ENCODE measurements around the gene GPR18.

GPR18 gene

GRCh38 chr13:99258210-99258860 lies at the start of gene GPR18:
Gene GPR18 (minus strand): TSS chr13:99258379. CDS start chr13:99255872, 2,507 bp downstream.
- no peak for DNase-seq (ENCODE audit: low read depth in 3 of 3)

DNA sequence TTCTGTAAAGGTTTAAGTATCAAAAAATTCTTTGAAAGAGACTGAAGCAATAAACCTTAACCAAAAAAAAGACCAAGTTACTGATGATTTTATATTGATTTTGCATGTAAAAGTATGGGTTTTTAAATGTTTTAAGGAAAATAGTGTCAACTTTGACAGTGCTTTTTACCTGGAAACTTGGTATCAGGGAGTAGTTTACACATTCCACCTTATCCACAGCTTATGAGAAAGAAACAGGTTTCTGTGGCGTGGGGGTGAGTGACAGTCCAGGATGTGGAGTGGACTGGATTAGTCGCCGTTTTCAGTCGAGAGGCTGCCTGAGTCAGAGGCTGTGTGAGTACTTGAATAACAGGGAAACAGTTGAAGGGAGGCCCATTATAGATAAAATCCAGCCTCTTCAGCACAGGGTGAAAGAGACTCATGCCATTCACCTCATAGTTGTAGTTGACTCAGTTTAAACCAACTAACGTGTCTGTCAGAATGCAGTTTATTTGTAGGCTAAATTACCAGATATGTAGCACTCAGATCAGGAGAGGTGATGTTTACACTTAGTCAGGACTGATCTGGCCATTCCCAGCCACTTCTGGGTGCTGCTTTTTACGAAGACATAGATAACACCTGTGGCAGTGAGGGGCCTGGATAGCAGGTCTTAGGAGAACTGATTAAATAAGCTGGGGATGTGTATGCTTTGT lies 49.6 kb upstream of the GPR18 start:
- DNase-seq (ENCODE audit: low read depth in 3 of 3), result peak; percentile 70 to 84 (median 73)

GRCh38 chr13:99307247-99307646 lies 49.1 kb upstream of the GPR18 start, which contains the start of gene GPR183:
Gene GPR183 (minus strand): TSS chr13:99307399. CDS start chr13:99296145, 11,254 bp downstream.
- no peak for DNase-seq (ENCODE audit: low read depth in 3 of 3)

GRCh38 chr13:99305566-99305965 lies 47.4 kb upstream of the GPR18 start:
- no peak for DNase-seq (ENCODE audit: low read depth in 3 of 3)

DNA sequence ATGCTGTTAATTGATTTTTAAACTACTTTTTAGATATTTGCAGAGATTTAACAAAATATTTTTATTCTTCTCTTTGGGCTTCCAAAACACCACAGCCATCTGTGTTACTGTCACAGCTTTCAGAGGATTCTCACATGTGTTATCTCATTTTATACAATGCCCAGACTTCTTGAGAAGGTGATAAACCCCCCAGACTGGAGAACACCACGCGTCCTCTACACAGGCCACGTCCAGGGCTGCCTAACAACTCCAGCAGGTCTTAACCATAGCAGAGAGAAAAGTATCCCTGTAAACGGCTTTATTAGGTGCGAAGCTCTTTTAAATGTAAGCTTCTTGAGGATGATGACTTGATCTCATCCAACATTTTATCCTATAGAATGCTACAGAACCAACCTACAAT lies 47.0 kb upstream of the GPR18 start:
- no peak for DNase-seq (ENCODE audit: low read depth in 3 of 3)

- DNase-seq (ENCODE audit: low read depth in 3 of 3), result no peak
These were observed 46.4 kb upstream of the GPR18 start for GRCh38 chr13:99304541-99304940.

DNA sequence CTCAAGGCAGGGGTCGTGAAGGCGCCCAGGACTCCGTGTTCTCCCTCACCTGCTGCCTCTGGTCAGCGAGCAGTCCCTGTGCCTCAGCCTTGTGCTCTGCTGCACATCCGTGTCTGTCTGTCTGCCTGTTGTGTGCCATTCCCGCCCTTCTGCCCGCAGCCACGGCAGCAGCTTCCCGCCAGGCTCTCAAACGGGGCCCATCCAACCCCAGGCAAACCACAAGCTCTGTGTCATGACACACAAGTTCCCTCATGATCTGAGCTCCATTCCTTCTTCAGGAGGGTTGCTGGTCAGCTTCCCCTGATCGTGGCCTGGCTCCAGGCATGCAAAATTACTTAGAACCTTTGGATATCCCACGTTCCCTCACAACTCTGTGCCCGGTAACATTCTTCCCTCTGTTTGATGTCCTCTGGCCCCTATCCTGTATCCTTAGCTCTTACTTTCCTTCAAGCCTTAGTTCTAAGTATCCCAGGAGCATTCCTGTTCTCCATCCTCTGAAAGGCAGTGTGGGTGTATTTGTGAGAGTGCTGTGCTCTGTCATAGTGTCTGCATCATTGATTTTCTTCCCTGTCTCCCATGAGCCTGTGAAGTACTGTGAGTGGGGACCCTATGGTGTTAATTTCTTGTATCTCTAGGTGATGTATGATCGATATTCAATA lies 45.8 kb upstream of the GPR18 start:
- DNase-seq (ENCODE audit: low read depth in 3 of 3), result peak; percentile 47 to 67 (median 58)

DNA sequence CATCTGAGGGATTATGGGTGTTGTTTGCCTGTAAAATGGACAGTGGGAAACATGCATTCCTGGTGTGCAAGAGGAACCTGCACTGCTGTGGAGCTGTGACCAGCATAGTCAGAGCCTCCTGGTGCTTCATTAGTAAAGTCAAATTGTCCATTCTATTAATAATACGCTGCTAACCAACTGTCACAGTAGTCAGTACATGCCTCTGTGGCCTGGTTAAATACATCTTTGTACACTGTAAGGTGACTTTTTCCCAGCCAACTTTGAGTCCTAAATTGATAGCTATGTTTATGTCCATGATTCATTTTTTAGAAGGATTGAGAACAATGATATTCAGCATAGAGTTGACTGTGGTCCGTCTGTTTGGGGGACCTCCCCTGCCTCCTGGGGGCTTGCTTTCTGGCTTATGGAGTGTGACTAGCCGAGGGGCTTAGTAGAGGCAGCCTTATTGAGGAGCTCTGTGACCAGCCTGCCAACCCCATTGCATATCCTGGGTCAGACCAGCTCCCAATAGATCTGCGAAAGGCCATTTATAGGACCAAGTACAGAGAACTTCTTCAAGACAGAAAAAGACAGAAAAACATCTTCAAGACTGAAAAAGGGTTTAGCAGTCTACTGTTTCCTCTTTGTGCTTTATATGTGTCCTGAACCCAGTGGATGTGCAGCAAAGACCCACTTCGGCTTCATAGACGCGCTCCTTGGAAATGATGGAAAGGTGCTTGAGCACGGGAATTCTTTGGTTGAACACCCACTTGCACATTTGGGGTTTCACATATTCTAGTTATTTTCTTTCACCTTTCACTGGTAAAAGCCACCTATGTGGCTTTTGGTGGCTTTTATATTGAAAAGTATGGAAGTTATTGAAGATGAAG lies 44.7 kb upstream of the GPR18 start:
- no peak for DNase-seq (ENCODE audit: low read depth in 3 of 3)

DNA sequence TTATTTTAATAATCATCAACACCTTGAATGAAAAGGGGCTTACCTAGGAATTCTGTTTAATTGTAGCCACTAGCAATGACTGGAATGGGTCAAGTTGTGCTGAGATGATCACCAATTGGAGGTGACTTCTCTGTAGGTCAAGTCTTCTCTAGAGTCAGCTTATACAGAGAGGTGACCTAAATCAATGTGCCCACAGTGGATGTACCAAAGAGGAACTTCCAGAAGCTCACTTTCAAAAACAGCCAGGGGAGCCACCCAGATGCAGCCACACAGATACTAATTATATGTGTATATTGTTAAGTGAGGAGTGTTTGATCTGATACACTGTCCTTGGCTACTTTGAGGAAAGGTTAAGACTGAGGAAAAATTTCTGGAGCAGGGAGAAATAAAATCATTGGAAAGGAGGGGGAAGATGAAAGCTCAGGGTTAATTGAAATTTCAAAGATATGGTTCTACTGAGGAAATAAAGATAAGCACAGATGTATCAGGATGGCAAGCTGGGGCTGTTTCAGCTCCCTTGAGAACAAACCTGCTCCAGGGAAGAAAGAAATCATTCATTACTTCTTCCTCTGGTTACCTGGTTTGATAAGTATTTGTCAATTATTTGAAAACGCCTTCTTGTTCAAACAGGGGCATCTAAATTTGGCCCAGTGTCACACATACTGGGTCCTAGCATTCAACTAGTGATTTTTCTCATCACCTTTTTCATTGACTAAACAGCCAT lies 43.9 kb upstream of the GPR18 start:
- no peak for DNase-seq (ENCODE audit: low read depth in 3 of 3)

DNA sequence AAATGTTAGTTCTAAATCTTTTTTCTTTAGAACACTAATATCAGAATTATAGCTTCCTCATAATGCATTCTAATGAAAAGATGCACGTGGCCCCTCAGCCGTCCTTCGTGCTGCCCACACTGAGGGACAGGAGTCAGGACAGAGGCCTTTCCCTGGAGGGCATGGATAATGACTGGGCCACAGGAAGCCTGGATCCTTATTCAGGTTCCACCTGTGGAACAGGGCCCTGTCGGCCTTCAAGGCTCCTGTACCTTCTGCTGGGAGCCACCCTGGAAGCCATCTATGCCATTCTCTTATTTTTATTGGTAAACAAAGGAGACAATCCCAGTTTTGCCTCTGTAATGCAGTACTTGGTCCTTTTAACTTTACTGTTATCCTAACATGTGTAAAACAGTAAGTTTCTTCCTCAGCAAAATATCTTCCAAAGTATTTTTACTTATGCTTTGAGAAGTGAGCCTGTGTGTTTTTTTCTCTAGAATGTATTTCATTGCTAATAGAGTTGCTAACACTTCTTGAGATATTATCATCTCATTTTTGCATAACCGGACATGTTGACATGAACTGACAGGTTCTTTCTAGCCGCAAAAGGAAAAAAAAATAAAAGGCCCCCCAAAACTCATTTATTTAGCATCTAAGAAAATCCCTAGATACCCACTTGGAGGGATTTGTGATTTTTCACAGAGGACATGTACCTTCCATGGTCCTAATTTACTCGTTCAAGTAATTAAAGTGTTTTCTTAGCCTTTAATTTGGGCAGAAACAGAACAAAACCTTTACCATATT lies 43.1 kb upstream of the GPR18 start:
- DNase-seq (ENCODE audit: low read depth in 3 of 3), result no peak

- DNase-seq (ENCODE audit: low read depth in 3 of 3), result no peak
These were observed 41.8 kb upstream of the GPR18 start for GRCh38 chr13:99299920-99300341.

DNA sequence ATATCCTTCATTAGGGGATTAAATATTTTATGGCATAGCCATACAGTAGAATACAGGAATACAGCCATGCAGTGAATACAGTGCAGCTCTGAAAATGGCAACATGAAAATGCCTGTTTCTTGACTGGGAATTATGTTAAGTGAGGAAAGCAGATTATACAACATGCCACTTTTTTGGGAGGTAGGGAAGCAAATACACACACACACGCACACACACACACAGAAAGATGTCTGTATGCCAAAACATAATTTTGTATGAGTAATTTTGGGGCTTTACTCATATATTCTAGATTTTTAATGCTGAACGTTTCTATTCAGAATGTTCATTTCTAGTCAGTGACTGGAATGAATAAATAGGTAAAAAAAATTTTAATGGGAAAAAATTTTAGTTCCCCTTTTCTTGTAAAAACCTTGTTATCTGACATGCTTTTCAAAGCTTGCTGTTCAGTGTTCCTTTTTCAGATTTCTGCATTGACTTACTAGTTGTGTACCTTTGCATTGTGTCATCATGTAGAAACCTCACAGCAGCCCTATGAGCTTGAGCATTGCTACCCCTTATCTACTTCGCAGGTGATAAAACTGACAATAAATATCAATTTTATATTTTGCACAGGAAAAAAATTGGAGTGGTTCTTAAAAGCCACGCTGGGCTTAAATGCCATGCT lies 41.2 kb upstream of the GPR18 start:
- DNase-seq (ENCODE audit: low read depth in 3 of 3), result no peak

GRCh38 chr13:99298056-99298455 lies 39.9 kb upstream of the GPR18 start:
- no peak for DNase-seq (ENCODE audit: low read depth in 3 of 3)

GRCh38 chr13:99297331-99297730 lies 39.2 kb upstream of the GPR18 start:
- DNase-seq (ENCODE audit: low read depth in 3 of 3), result no peak

GRCh38 chr13:99296398-99296797 lies 38.2 kb upstream of the GPR18 start:
- no peak for DNase-seq (ENCODE audit: low read depth in 3 of 3)

DNA sequence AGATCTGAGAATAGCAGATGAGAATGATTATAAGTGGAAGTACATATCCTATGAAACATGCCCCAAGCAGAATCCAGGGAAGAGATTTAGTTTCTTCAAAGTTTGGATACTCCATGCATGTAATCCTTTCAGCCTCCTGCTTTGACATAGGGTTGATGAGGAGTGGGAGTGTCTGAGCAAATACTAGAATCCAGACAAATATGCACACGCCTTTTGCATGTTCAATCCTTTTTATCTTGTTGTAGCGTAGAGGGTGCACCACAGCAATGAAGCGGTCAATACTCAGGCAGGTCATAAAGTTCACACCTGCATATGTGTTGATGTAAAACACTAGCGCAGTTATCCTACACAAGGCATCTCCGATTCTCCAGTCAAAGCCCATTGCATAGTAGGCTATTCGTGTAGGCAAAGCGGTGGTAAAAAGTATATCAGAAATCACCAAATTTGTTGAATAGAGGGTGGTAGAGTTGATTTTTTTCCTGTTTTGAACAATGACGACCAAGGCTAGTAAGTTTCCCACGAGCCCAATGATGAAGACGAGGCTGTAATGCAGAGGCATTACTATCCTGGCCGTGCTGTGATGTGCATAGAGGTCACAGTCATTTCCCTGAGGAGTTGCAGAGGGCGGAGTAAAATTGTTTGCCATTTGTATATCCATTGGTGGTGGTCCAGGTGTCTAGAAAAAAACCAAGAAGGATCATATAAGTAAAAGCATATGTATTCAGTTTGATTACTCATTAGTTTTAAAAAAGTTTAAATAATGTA lies 37.5 kb upstream of the GPR18 start:
- no peak for DNase-seq (ENCODE audit: low read depth in 3 of 3)

GRCh38 chr13:99294958-99295357 lies 36.8 kb upstream of the GPR18 start:
- no peak for DNase-seq (ENCODE audit: low read depth in 3 of 3)

GRCh38 chr13:99294198-99294597 lies 36.0 kb upstream of the GPR18 start:
- no peak for DNase-seq (ENCODE audit: low read depth in 3 of 3)

GRCh38 chr13:99293178-99293577 lies 35.0 kb upstream of the GPR18 start:
- DNase-seq (ENCODE audit: low read depth in 3 of 3), result no peak
